GM19468 (cell line): Measurements from ENCODE around the gene TAS2R43.
"Not testable (repeated sequence)": the region's sequence is repeated elsewhere in the genome, so short reads cannot be mapped to it uniquely, and the experiment has no call there.

ENCODE experiments used
- ATAC-seq: cut with Tn5 transposase; IDR thresholded peaks from one replicate; pipeline ENCODE4 v1.9.1; 2021; ENCODE audit warnings: mild to moderate bottlenecking, moderate library complexity, moderate number of reproducible peaks; ENCODE audit not compliant: unreplicated experiment; ENCODE audit errors: extremely low read depth

TAS2R43 gene

DNA sequence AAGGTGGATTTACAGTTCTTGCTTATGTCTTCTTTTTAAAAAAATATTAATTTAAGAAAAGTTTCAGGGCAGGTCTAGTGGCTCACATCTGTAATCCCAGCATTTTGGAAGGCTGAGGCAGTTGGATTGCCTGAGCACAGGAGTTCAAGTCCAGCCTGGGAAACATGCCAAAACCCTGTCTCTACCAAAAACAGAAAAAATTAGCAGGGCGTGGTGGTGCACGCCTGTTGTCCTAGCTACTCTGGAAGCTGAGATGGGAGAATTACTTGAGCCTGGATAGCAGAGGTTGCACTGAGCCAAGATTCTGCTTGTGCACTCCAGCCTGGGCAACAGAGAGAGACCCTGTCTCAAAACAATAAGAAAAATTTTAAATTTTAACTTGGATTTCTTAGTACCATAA lies 24.6 kb downstream of the TAS2R43 start:
- ATAC-seq = no peak

DNA sequence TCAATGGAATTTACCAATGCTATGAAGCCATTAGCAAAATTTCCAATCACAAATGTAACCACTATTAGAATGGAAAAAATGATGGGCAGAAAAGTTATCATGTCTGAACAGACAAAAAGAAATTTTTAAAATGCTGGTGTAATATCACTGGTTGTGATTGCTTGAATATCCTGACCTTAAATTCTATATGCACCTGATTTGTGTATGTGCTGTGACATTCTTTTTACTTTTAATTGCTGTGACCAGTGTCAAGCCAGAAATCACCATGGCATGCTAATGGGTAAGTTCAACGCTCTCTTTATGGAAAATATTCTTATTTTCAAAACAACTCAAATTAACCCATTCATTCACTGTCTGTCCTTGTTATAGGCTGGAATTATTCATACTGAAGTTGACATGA lies 29.9 kb downstream of the TAS2R43 start, which contains the start of gene TAS2R46:
TAS2R46 (minus strand) TSS at position 101 of the 400 bp plus-strand sequence; CDS start at position 101, 0 bp downstream.
- ATAC-seq = not testable (repeated sequence)

- ATAC-seq = no peak
Observed at GRCh38 chr12:11059784-11060183, 32.3 kb downstream of the TAS2R43 start.

- no peak for ATAC-seq
Observed at GRCh38 chr12:11059041-11059440, 33.1 kb downstream of the TAS2R43 start.

GRCh38 chr12:11055306-11055705 lies 36.8 kb downstream of the TAS2R43 start:
- ATAC-seq = no peak

GRCh38 chr12:11049806-11050531 lies 42.1 kb downstream of the TAS2R43 start:
- ATAC-seq = not testable (repeated sequence)

DNA sequence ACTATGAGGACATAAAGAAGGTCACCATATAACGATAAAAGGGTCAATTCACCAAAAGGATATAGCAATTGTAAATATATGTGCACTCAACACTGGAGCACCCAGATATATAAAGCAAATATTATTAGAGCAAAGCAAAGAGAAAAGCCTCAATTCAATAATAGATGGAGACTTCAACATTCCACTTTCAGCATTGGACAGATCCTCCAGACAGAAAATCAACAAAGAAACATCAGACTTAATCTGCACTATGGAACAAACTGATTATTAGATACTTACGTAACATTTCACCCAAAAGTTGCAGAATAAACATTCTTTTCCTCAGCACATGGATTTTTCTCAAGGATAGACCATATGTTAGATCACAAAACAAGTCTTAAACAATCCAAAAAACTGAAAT lies 50.7 kb downstream of the TAS2R43 start:
- not testable (repeated sequence) for ATAC-seq
